ENCODE measurements around the gene STK32B. TPM values are rescaled to one million over a fixed set of nuclear protein-coding genes. Genes with fewer than 3 reads are reported as not detected.
"Not testable (repeated sequence)": the region's sequence is repeated elsewhere in the genome, so short reads cannot be mapped to it uniquely, and the experiment has no call there.

The STK32B gene
- total RNA-seq, 1 experiment from 2014 or later: 7.6 TPM

- DNase-seq (ENCODE audit: low read depth): no peak
Measured at GRCh38 chr4:5160668-5161067, 109.4 kb downstream of the STK32B start.

- peak; percentile 26 for DNase-seq (ENCODE audit: low read depth)
Measured at GRCh38 chr4:5162909-5163508, 111.7 kb downstream of the STK32B start.

GRCh38 chr4:5164221-5164912, 113.1 kb downstream of the STK32B start:
- DNase-seq (ENCODE audit: low read depth): no peak

- DNase-seq (ENCODE audit: low read depth): peak; percentile 90
Measured at GRCh38 chr4:5165420-5166369, 114.4 kb downstream of the STK32B start.

GRCh38 chr4:5166377-5166776, 115.1 kb downstream of the STK32B start:
- peak; percentile 14 for DNase-seq (ENCODE audit: low read depth)

- DNase-seq (ENCODE audit: low read depth): no peak
Measured at GRCh38 chr4:5168891-5169290, 117.6 kb downstream of the STK32B start.

- DNase-seq (ENCODE audit: low read depth): not testable (repeated sequence)
Measured at GRCh38 chr4:5175836-5176235, 124.6 kb downstream of the STK32B start.

GRCh38 chr4:5184606-5185005, 133.3 kb downstream of the STK32B start:
- DNase-seq (ENCODE audit: low read depth): no peak

GRCh38 chr4:5185551-5185950, 134.3 kb downstream of the STK32B start:
- DNase-seq (ENCODE audit: low read depth): no peak

GRCh38 chr4:5186271-5187064, 135.2 kb downstream of the STK32B start:
- DNase-seq (ENCODE audit: low read depth): no peak

- DNase-seq (ENCODE audit: low read depth): no peak
Measured at GRCh38 chr4:5188130-5188529, 136.8 kb downstream of the STK32B start.

- DNase-seq (ENCODE audit: low read depth): peak; percentile 69
Measured at GRCh38 chr4:5191831-5192230, 140.6 kb downstream of the STK32B start.

- DNase-seq (ENCODE audit: low read depth): peak; percentile 62
Measured at GRCh38 chr4:5192271-5192670, 141.0 kb downstream of the STK32B start.

GRCh38 chr4:5192678-5193077, 141.4 kb downstream of the STK32B start:
- DNase-seq (ENCODE audit: low read depth): no peak

GRCh38 chr4:5198656-5199541, 147.6 kb downstream of the STK32B start:
- DNase-seq (ENCODE audit: low read depth): no peak

GRCh38 chr4:5199912-5200311, 148.6 kb downstream of the STK32B start:
- DNase-seq (ENCODE audit: low read depth): no peak

GRCh38 chr4:5200513-5200912, 149.2 kb downstream of the STK32B start:
- DNase-seq (ENCODE audit: low read depth): no peak

GRCh38 chr4:5203309-5203992, 152.2 kb downstream of the STK32B start:
- no peak for DNase-seq (ENCODE audit: low read depth)

GRCh38 chr4:5203993-5204310, 152.7 kb downstream of the STK32B start:
- DNase-seq (ENCODE audit: low read depth): no peak

- no peak for DNase-seq (ENCODE audit: low read depth)
Measured at GRCh38 chr4:5204781-5205180, 153.5 kb downstream of the STK32B start.

All from M059J (cell line).